BJ (cell line): ENCODE results near the gene ERVFRD-1. TPM values are rescaled to one million over a fixed set of nuclear protein-coding genes. Genes with fewer than 3 reads are reported as not detected.

Experiments used
- CTCF ChIA-PET: fragments of 350-600 bp; formaldehyde crosslinking; extraction: SDS; loops from one replicate; lab custom pipeline; 2021; ENCODE audit warnings: antibody characterized with exemption, inconsistent platforms; lab: Yijun Ruan, JAX
- POLR2A ChIA-PET: fragments of 300-600 bp; sonication (Branson Sonifier 250); formaldehyde crosslinking; extraction: SDS; loops from one replicate; lab custom pipeline; 2021; ENCODE audit warnings: antibody characterized with exemption; lab: Charles Lee
- DNase-seq: peaks from one replicate; pipeline ENCODE4 v3.0.0-alpha.2; 2011; ENCODE audit warnings: low read depth
- H3K27me3 ChIP-seq: 2 replicates; pipeline ENCODE4 v1.6.0; 2011; ENCODE audit warnings: low read length; ENCODE audit not compliant: control insufficient read depth, insufficient read depth
- H3K36me3 ChIP-seq: 2 replicates; pipeline ENCODE4 v1.5.1; 2011; ENCODE audit warnings: low read length; ENCODE audit not compliant: control insufficient read depth, insufficient read depth
- H3K4me3 ChIP-seq: 2 replicates; pipeline ENCODE4 v1.5.1; 2011; ENCODE audit warnings: low read depth, mild to moderate bottlenecking, control low read depth, low read length
- polyA plus RNA-seq: library from polyadenylated mRNA; depleted of rRNA; stranded (reverse); fragments of >200 nt; gene quantifications from 2 replicates; pipeline ENCODE4 v1.2.3, GENCODE V29; 2011; rRNA removed
- small RNA-seq: library from RNA; depleted of rRNA; stranded (forward); fragments of <200 nt; gene quantifications from one replicate; pipeline ENCODE3, GENCODE V24; 2012; ENCODE audit warnings: low replicate concordance, low read depth; ENCODE audit not compliant: insufficient read length
- TF ChIP-seq, protein P1 (sequence below): IDR thresholded peaks from 2 replicates; pipeline ENCODE4 v1.5.1; 2011; ENCODE audit warnings: low read depth, mild to moderate bottlenecking, control low read depth, inconsistent platforms, low read length, moderate library complexity; ENCODE audit not compliant: insufficient read depth

The ERVFRD-1 gene
- polyA plus RNA-seq, 1 experiment, result not detected

DNA sequence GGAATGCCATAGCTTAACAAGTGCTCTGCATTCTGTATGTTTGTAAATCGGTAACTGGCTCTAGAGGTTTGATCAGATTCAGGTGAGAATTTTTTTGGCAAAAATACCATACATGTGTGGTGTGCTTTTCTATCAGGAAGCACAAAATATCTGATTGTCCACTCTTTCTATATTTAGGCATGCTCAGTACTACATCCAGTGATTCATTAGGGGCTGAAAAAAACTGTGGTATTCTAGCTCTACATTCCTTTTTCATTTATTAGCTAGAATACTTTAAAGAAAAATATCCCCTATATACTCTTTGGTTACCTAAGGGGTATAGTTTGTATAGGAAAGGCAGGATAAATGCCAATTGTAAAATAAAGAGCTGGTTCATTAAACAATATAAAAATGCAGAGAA, 56.8 kb downstream of the ERVFRD-1 start:
- TF ChIP-seq, protein P1, sequence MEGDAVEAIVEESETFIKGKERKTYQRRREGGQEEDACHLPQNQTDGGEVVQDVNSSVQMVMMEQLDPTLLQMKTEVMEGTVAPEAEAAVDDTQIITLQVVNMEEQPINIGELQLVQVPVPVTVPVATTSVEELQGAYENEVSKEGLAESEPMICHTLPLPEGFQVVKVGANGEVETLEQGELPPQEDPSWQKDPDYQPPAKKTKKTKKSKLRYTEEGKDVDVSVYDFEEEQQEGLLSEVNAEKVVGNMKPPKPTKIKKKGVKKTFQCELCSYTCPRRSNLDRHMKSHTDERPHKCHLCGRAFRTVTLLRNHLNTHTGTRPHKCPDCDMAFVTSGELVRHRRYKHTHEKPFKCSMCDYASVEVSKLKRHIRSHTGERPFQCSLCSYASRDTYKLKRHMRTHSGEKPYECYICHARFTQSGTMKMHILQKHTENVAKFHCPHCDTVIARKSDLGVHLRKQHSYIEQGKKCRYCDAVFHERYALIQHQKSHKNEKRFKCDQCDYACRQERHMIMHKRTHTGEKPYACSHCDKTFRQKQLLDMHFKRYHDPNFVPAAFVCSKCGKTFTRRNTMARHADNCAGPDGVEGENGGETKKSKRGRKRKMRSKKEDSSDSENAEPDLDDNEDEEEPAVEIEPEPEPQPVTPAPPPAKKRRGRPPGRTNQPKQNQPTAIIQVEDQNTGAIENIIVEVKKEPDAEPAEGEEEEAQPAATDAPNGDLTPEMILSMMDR, result no peak
- ChIA-PET CTCF (interaction anchor here (1.2 to 3.1 kb wide), 6 partner anchors 11 to 103 kb away, joined by 3 to 12 read pairs (median 4); partner anchors contain the start of gene ELOVL2), POLR2A (interaction anchor here (0.9 kb wide), 1 partner anchor 56 kb away, joined by 6 read pairs; no protein-coding TSS in a partner anchor)
- H3K36me3 ChIP-seq, result no peaks in the 10 kb centered on the region
- no peak for DNase-seq
- H3K27me3 ChIP-seq, result no peaks in the 10 kb centered on the region
- H3K4me3 ChIP-seq, result no peak overlapping the region

DNA sequence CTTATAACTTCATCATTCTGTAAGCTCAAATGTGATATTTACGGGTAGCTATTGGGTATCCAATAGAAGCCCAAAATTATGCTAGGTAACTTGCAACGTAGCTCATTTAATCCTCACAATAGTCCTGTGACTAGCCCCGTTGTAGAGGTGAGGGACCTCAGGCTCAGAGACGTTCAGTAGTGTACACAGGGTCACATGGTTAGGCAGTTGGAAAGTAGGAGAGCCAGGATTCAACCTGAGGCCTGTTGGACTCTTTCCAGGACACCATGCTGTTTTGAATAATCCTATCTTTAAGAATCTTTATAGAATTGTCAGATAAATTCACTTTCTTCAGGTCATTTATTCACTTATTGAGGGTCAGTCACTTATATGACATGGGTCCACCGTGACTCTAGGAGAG, 58.2 kb downstream of the ERVFRD-1 start:
- TF ChIP-seq, protein P1, result no peak
- ChIA-PET CTCF (interaction anchor here (1.2 to 1.7 kb wide), 3 partner anchors 9 to 102 kb away, joined by 3 to 5 read pairs (median 4); partner anchors contain the start of gene ELOVL2), POLR2A (no interaction called here)
- Histone ChIP-seq H3K27me3 (no peaks in the 10 kb centered on the region), H3K4me3 (no peak overlapping the region), H3K36me3 (no peaks in the 10 kb centered on the region)
- no peak for DNase-seq

Small RNAs within 50 kb of the gene (small RNA-seq; reads per million reads assigned to genes)
- not detected for gene AL136139.1

Other genes with a start within 250 kb of the ERVFRD-1 start
- not detected in 2 replicates for gene GCM2, start 229.7 kb downstream of the ERVFRD-1 start, polyA plus RNA-seq
- gene SYCP2L, start 224.7 kb downstream of the ERVFRD-1 start, polyA plus RNA-seq, result 0.04 TPM in 1 of 2 replicates, not detected in the other
- 0.17 and 0.21 TPM in 2 replicates for gene ELOVL2, start 67.4 kb downstream of the ERVFRD-1 start, polyA plus RNA-seq
- 3.0 and 5.3 TPM in 2 replicates for gene SMIM13, start 17.9 kb downstream of the ERVFRD-1 start, polyA plus RNA-seq
- 21.3 and 25.6 TPM in 2 replicates for gene NEDD9, start 120.9 kb upstream of the ERVFRD-1 start, polyA plus RNA-seq